ENCODE data around the gene DHX8.

Gene DHX8

DNA sequence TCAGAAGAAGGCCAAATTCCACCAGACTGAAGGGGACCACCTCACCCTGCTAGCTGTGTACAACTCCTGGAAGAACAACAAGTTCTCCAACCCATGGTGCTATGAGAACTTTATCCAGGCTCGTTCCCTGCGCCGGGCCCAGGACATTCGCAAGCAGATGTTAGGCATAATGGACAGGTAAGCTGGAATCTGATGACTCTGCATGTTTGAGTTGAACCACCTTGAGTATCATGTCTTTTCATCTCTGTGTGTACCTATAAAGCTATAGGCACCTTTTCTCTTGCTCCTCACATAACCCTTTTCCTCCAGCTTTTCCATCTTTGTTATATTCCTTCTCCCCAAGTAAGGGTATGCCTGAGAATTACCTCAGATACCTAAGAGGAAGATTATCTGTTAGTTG is 37.6 kb downstream of the DHX8 start:
- H3K27me3 ChIP-seq (ENCODE audit: insufficient read depth, low read length), result no peaks in the 10 kb centered on the region
- H2AK5ac ChIP-seq (ENCODE audit: low read length), result no peak overlapping the region
- no peaks in the 10 kb centered on the region for H3K9me3 ChIP-seq (ENCODE audit: insufficient read depth, low read depth, low read length)
- no peak overlapping the region for H3K27ac ChIP-seq (ENCODE audit: low read depth, low read length)
- H4K12ac ChIP-seq (ENCODE audit: low read depth, low read length), result no peak overlapping the region
- H2AFZ ChIP-seq (ENCODE audit: insufficient read depth, low read length, poor library complexity), result no peak overlapping the region
- peaks cover 47 to 67% of the 10 kb centered on the region in 2 experiments for H3K36me3 ChIP-seq (ENCODE audit: control insufficient read depth in 1 of 2, insufficient read depth in 2 of 2, low read length in 2 of 2)
- no CpG with 5 or more reads among the region's 4 CpGs for WGBS (ENCODE audit: extremely low coverage, insufficient coverage, insufficient read length)
- peaks cover 2% of the 10 kb centered on the region for H3K79me2 ChIP-seq (ENCODE audit: control insufficient read depth, insufficient read depth, low read length, poor library complexity)
- H3K4me1 ChIP-seq (ENCODE audit: control insufficient read depth in 1 of 2, insufficient read depth in 2 of 2, low read length in 2 of 2), result peaks cover 11 to 14% of the 10 kb centered on the region in 2 experiments
- DNase-seq, result no peak
- no peak overlapping the region for H4K91ac ChIP-seq (ENCODE audit: low read depth, low read length)
- no peak overlapping the region for H3K14ac ChIP-seq (ENCODE audit: low read length)
- H4K8ac ChIP-seq (ENCODE audit: low read depth, low read length), result no peak overlapping the region
- H3K23ac ChIP-seq (ENCODE audit: low read length), result no peak overlapping the region
- H2BK120ac ChIP-seq (ENCODE audit: insufficient read depth, low read length, poor library complexity), result no peak overlapping the region
- H3K18ac ChIP-seq (ENCODE audit: low read length), result no peak overlapping the region
- no peak overlapping the region for H2BK5ac ChIP-seq (ENCODE audit: low read depth, low read length, poor library complexity)
- H3K9ac ChIP-seq (ENCODE audit: low read length), result no peak overlapping the region
- no peak overlapping the region for H3K4me2 ChIP-seq (ENCODE audit: low read length)
- H3K4ac ChIP-seq (ENCODE audit: low read depth, low read length), result no peak overlapping the region
- H3K79me1 ChIP-seq (ENCODE audit: low read length), result peaks cover 1% of the 10 kb centered on the region
- no peak overlapping the region for H3K4me3 ChIP-seq (ENCODE audit: low read depth, low read length)
- no peak overlapping the region for H2BK12ac ChIP-seq (ENCODE audit: low read length)

DNA sequence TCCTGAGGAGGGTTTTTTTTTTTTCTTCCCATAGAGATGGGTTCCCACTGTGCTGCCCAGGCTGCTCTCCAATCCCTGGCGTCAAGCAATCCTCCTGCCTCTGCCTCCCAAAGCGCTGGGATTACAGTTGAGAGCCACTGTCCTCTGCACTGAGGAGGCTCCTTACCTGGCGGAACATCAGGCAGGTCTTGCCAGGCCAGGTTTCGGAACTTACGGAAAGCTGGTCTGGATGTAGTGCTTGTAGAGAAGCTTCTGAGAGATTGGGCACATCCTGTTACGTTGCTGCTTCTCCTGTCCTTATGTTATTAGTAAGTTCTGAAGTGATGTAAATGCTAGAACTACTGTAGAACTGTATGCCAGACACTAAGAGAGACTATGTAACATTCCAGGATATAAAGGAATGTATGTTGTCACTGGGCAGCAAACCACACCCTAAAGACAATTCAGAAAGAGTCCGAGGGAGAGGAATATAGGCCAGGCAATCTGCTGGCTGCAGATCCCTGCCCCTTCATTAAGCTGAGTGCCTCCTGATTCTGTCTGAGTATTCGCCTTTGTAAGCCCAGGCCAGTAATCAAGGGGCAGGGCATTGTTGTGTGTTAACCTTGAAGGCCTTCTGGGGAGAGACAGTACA is 41.3 kb downstream of the DHX8 start:
- H2AK5ac ChIP-seq (ENCODE audit: low read length), result no peak overlapping the region
- no peak overlapping the region for H4K8ac ChIP-seq (ENCODE audit: low read depth, low read length)
- peak overlapping the region; percentile 14 for H2BK120ac ChIP-seq (ENCODE audit: insufficient read depth, low read length, poor library complexity)
- no peak overlapping the region for H3K23ac ChIP-seq (ENCODE audit: low read length)
- H3K36me3 ChIP-seq (ENCODE audit: control insufficient read depth in 1 of 2, insufficient read depth in 2 of 2, low read length in 2 of 2), result peaks cover 54% of the 10 kb centered on the region in 2 experiments
- H4K12ac ChIP-seq (ENCODE audit: low read depth, low read length), result no peak overlapping the region
- H2BK12ac ChIP-seq (ENCODE audit: low read length), result no peak overlapping the region
- H4K91ac ChIP-seq (ENCODE audit: low read depth, low read length), result peak overlapping the region; percentile 7
- no peak overlapping the region for H3K4me2 ChIP-seq (ENCODE audit: low read length)
- no peaks in the 10 kb centered on the region for H3K27me3 ChIP-seq (ENCODE audit: insufficient read depth, low read length)
- no peak overlapping the region for H2AFZ ChIP-seq (ENCODE audit: insufficient read depth, low read length, poor library complexity)
- H3K27ac ChIP-seq (ENCODE audit: low read depth, low read length), result peak overlapping the region; percentile 6
- no peak overlapping the region for H2BK5ac ChIP-seq (ENCODE audit: low read depth, low read length, poor library complexity)
- H3K4me1 ChIP-seq (ENCODE audit: control insufficient read depth in 1 of 2, insufficient read depth in 2 of 2, low read length in 2 of 2), result peaks cover 21 to 25% of the 10 kb centered on the region in 2 experiments
- peak; percentile 36 to 72 for DNase-seq
- H3K9me3 ChIP-seq (ENCODE audit: insufficient read depth, low read depth, low read length), result no peaks in the 10 kb centered on the region
- H3K79me2 ChIP-seq (ENCODE audit: control insufficient read depth, insufficient read depth, low read length, poor library complexity), result peaks cover 3% of the 10 kb centered on the region
- H3K4me3 ChIP-seq (ENCODE audit: low read depth, low read length), result no peak overlapping the region
- H3K18ac ChIP-seq (ENCODE audit: low read length), result no peak overlapping the region
- no peak overlapping the region for H3K9ac ChIP-seq (ENCODE audit: low read length)
- H3K14ac ChIP-seq (ENCODE audit: low read length), result peak overlapping the region; percentile 51
- no peak overlapping the region for H3K4ac ChIP-seq (ENCODE audit: low read depth, low read length)
- no CpG with 5 or more reads among the region's 8 CpGs for WGBS (ENCODE audit: extremely low coverage, insufficient coverage, insufficient read length)
- peaks cover 6% of the 10 kb centered on the region for H3K79me1 ChIP-seq (ENCODE audit: low read length)

DNA sequence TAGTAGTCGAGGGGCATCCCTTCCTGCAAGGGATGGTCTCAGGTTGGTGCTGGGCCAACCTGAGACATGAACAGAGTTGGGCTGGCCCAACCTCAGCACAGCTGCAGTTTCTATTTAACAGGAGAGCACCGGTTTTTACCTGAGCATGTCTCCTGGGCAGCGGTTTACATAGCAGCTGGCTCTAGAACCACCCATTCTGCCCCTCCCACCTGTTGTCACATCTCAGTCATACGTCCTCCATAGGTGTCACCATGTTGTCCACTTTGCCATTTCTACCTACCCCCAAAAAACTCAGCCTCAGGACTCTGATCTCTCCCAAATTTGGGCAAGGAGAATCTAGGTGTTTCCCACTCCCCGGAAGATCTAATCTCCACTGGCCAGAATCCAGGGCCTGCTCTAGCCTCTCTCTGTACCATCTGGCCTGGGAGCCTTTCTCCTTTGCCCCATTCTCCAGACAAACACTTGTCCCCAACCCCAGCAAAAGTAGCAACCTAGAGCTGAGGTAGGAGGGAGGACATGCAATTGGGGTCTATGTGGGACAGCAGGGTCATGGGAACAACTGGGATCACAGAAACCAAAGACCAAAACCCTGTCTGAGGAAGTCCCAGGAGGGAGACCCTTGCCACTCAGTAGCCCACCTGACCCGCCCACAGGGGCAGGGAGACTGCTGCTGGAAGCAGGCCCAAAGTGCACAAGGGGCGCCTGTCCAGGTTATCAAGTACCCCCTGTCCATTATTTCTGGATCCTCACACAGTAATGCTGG is 43.3 kb downstream of the DHX8 start:
- Histone ChIP-seq H3K23ac (ENCODE audit: low read length) (no peak overlapping the region), H3K4me3 (ENCODE audit: low read depth, low read length) (no peak overlapping the region), H3K79me2 (ENCODE audit: control insufficient read depth, insufficient read depth, low read length, poor library complexity) (peaks cover 3% of the 10 kb centered on the region), H3K27me3 (ENCODE audit: insufficient read depth, low read length) (no peaks in the 10 kb centered on the region), H3K4ac (ENCODE audit: low read depth, low read length) (no peak overlapping the region), H2BK5ac (ENCODE audit: low read depth, low read length, poor library complexity) (no peak overlapping the region), H3K4me2 (ENCODE audit: low read length) (no peak overlapping the region), H3K36me3 (ENCODE audit: control insufficient read depth in 1 of 2, insufficient read depth in 2 of 2, low read length in 2 of 2) (peaks cover 40 to 43% of the 10 kb centered on the region in 2 experiments), H4K91ac (ENCODE audit: low read depth, low read length) (no peak overlapping the region), H3K79me1 (ENCODE audit: low read length) (peaks cover 6% of the 10 kb centered on the region), H2AFZ (ENCODE audit: insufficient read depth, low read length, poor library complexity) (no peak overlapping the region), H3K9me3 (ENCODE audit: insufficient read depth, low read depth, low read length) (no peaks in the 10 kb centered on the region), H2BK12ac (ENCODE audit: low read length) (no peak overlapping the region), H2AK5ac (ENCODE audit: low read length) (no peak overlapping the region), H4K8ac (ENCODE audit: low read depth, low read length) (no peak overlapping the region), H2BK120ac (ENCODE audit: insufficient read depth, low read length, poor library complexity) (no peak overlapping the region), H3K4me1 (ENCODE audit: control insufficient read depth in 1 of 2, insufficient read depth in 2 of 2, low read length in 2 of 2) (peaks cover 31 to 35% of the 10 kb centered on the region in 2 experiments), H3K27ac (ENCODE audit: low read depth, low read length) (no peak overlapping the region), H3K14ac (ENCODE audit: low read length) (no peak overlapping the region), H3K9ac (ENCODE audit: low read length) (no peak overlapping the region), H3K18ac (ENCODE audit: low read length) (no peak overlapping the region), H4K12ac (ENCODE audit: low read depth, low read length) (no peak overlapping the region)
- no CpG with 5 or more reads among the region's 7 CpGs for WGBS (ENCODE audit: extremely low coverage, insufficient coverage, insufficient read length)
- DNase-seq, result no peak

DNA sequence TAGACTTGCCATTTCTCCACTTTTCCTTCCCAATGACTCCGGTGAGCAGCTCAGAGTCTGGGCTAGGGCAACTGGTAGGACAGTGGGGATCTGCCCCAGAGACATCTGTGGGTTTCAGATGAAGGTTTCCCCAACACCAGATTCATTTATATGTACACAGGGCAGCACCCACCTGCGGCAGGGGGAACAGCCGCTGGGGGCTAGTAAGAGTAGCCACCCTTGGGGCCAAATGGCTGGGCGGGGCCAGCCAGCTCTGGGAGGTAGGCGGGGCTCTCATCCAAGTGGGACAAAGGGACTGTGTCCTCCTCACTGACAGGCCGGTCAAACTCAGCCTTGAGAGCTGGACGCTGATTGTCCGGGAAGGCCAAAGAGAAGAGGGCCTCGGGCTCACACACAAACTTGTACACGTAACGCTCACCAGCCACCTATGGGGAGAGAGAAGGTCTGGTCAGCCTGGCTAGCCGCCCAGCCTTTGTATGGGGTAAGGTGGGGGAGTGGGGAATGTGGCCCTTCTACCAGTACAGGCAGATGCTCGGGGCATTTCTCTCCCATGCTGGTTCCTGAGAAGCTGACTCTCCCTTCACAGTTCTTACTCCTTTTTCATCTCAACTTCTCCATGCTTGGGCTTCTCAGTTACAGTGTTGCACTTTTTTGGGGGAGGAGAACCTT is 44.7 kb downstream of the DHX8 start:
- no CpG with 5 or more reads among the region's 13 CpGs for WGBS (ENCODE audit: extremely low coverage, insufficient coverage, insufficient read length)
- no peak overlapping the region for H2AFZ ChIP-seq (ENCODE audit: insufficient read depth, low read length, poor library complexity)
- H4K8ac ChIP-seq (ENCODE audit: low read depth, low read length), result no peak overlapping the region
- H3K4me1 ChIP-seq (ENCODE audit: control insufficient read depth in 1 of 2, insufficient read depth in 2 of 2, low read length in 2 of 2), result peaks cover 31 to 35% of the 10 kb centered on the region in 2 experiments
- no peak overlapping the region for H3K14ac ChIP-seq (ENCODE audit: low read length)
- H3K27ac ChIP-seq (ENCODE audit: low read depth, low read length), result peak overlapping the region; percentile 63
- no peaks in the 10 kb centered on the region for H3K9me3 ChIP-seq (ENCODE audit: insufficient read depth, low read depth, low read length)
- no peak overlapping the region for H4K12ac ChIP-seq (ENCODE audit: low read depth, low read length)
- H4K91ac ChIP-seq (ENCODE audit: low read depth, low read length), result peak overlapping the region; percentile 46
- no peak overlapping the region for H2BK5ac ChIP-seq (ENCODE audit: low read depth, low read length, poor library complexity)
- H2AK5ac ChIP-seq (ENCODE audit: low read length), result no peak overlapping the region
- H3K4me3 ChIP-seq (ENCODE audit: low read depth, low read length), result no peak overlapping the region
- no peak overlapping the region for H3K4ac ChIP-seq (ENCODE audit: low read depth, low read length)
- H3K27me3 ChIP-seq (ENCODE audit: insufficient read depth, low read length), result no peaks in the 10 kb centered on the region
- H2BK120ac ChIP-seq (ENCODE audit: insufficient read depth, low read length, poor library complexity), result peak overlapping the region; percentile 61
- peak; percentile 99 for DNase-seq
- H3K79me2 ChIP-seq (ENCODE audit: control insufficient read depth, insufficient read depth, low read length, poor library complexity), result peaks cover 3% of the 10 kb centered on the region
- peaks cover 6% of the 10 kb centered on the region for H3K79me1 ChIP-seq (ENCODE audit: low read length)
- H2BK12ac ChIP-seq (ENCODE audit: low read length), result no peak overlapping the region
- no peak overlapping the region for H3K4me2 ChIP-seq (ENCODE audit: low read length)
- no peak overlapping the region for H3K18ac ChIP-seq (ENCODE audit: low read length)
- no peak overlapping the region for H3K9ac ChIP-seq (ENCODE audit: low read length)
- no peak overlapping the region for H3K23ac ChIP-seq (ENCODE audit: low read length)
- peaks cover 32 to 39% of the 10 kb centered on the region in 2 experiments for H3K36me3 ChIP-seq (ENCODE audit: control insufficient read depth in 1 of 2, insufficient read depth in 2 of 2, low read length in 2 of 2)

All from trophoblast cell (in vitro differentiated cells and primary cell).